Trophoblast cell (in vitro differentiated cells and primary cell): ENCODE measurements around the gene ASTN2.
A peak's percentile ranks its signal among the peaks of the same experiment; 100 is the strongest.

Experiments
- DNase-seq, 2 donors: peaks; one replicate each; pipeline ENCODE4 v3.0.0-alpha.2; 2016
- H2AFZ ChIP-seq: 2 replicates; pipeline ENCODE4 v1.6.1; 2013; ENCODE audit warnings: low read length, moderate library complexity, mild to moderate bottlenecking; ENCODE audit not compliant: insufficient read depth, poor library complexity
- H2AK5ac ChIP-seq: 2 replicates; pipeline ENCODE4 v1.6.1; 2013; ENCODE audit warnings: mild to moderate bottlenecking, low read length
- H2BK120ac ChIP-seq: 2 replicates; pipeline ENCODE4 v1.6.1; 2013; ENCODE audit warnings: low read length, mild to moderate bottlenecking, moderate library complexity; ENCODE audit not compliant: insufficient read depth, poor library complexity
- H2BK12ac ChIP-seq: 2 replicates; pipeline ENCODE4 v1.6.1; 2013; ENCODE audit warnings: mild to moderate bottlenecking, low read length, moderate library complexity
- H2BK5ac ChIP-seq: 2 replicates; pipeline ENCODE4 v1.6.1; 2013; ENCODE audit warnings: low read length, low read depth, moderate library complexity, mild to moderate bottlenecking; ENCODE audit not compliant: poor library complexity
- H3K14ac ChIP-seq: 2 replicates; pipeline ENCODE4 v1.6.1; 2013; ENCODE audit warnings: mild to moderate bottlenecking, low read length
- H3K18ac ChIP-seq: 2 replicates; pipeline ENCODE4 v1.6.1; 2013; ENCODE audit warnings: mild to moderate bottlenecking, low read length
- H3K23ac ChIP-seq: 2 replicates; pipeline ENCODE4 v1.6.1; 2013; ENCODE audit warnings: low read length
- H3K27ac ChIP-seq: 2 replicates; pipeline ENCODE4 v1.5.1; 2013; ENCODE audit warnings: low read depth, mild to moderate bottlenecking, inconsistent platforms, low read length, moderate library complexity
- H3K27me3 ChIP-seq: 2 replicates; pipeline ENCODE4 v1.6.1; 2013; ENCODE audit warnings: inconsistent platforms, mild to moderate bottlenecking, low read length, moderate library complexity; ENCODE audit not compliant: insufficient read depth
- H3K36me3 ChIP-seq, 2 experiments: 1 replicate in 1 of 2; 2 replicates in 1 of 2; pipeline ENCODE4 v1.6.1; 2013; ENCODE audit warnings: low read length in 2 of 2, mild to moderate bottlenecking in 2 of 2, moderate library complexity in 1 of 2; ENCODE audit not compliant: insufficient read depth in 2 of 2, control insufficient read depth in 1 of 2
- H3K4ac ChIP-seq: 2 replicates; pipeline ENCODE4 v1.6.1; 2013; ENCODE audit warnings: low read depth, mild to moderate bottlenecking, low read length, moderate library complexity
- H3K4me1 ChIP-seq, 2 experiments: 1 replicate in 1 of 2; 2 replicates in 1 of 2; pipeline ENCODE4 v1.6.1; 2013; ENCODE audit warnings: low read length in 2 of 2, mild to moderate bottlenecking in 2 of 2, moderate library complexity in 1 of 2; ENCODE audit not compliant: insufficient read depth in 2 of 2, control insufficient read depth in 1 of 2
- H3K4me2 ChIP-seq: 2 replicates; pipeline ENCODE4 v1.6.1; 2013; ENCODE audit warnings: inconsistent platforms, mild to moderate bottlenecking, low read length, moderate library complexity
- H3K4me3 ChIP-seq: 2 replicates; pipeline ENCODE4 v1.5.1; 2013; ENCODE audit warnings: mild to moderate bottlenecking, low read depth, low read length, inconsistent platforms
- H3K79me1 ChIP-seq: one replicate; pipeline ENCODE4 v1.6.1; 2013; ENCODE audit warnings: low read length
- H3K79me2 ChIP-seq: 2 replicates; pipeline ENCODE4 v1.6.1; 2013; ENCODE audit warnings: low read length, mild to moderate bottlenecking; ENCODE audit not compliant: control insufficient read depth, insufficient read depth, poor library complexity
- H3K9ac ChIP-seq: 2 replicates; pipeline ENCODE4 v1.6.1; 2013; ENCODE audit warnings: mild to moderate bottlenecking, low read length
- H3K9me3 ChIP-seq: 2 replicates; pipeline ENCODE4 v1.6.1; 2013; ENCODE audit warnings: low read depth, mild to moderate bottlenecking, control low read depth, inconsistent platforms, low read length; ENCODE audit not compliant: insufficient read depth
- H4K12ac ChIP-seq: 2 replicates; pipeline ENCODE4 v1.6.1; 2013; ENCODE audit warnings: low read depth, mild to moderate bottlenecking, low read length, moderate library complexity
- H4K8ac ChIP-seq: 2 replicates; pipeline ENCODE4 v1.6.1; 2013; ENCODE audit warnings: low read depth, mild to moderate bottlenecking, low read length, moderate library complexity
- H4K91ac ChIP-seq: one replicate; pipeline ENCODE4 v1.6.1; 2013; ENCODE audit warnings: low read depth, mild to moderate bottlenecking, low read length, moderate library complexity
- WGBS: extraction: QIAGEN DNeasy Blood & Tissue Kit; methylation state at CpG from one replicate; pipeline ENCODE4 v1.1.7; 2013; ENCODE audit warnings: missing lambda C conversion rate; ENCODE audit not compliant: insufficient read length, insufficient coverage; ENCODE audit errors: extremely low coverage; 5-methylcytosine and 5-hydroxymethylcytosine counted together

The ASTN2 gene

DNA sequence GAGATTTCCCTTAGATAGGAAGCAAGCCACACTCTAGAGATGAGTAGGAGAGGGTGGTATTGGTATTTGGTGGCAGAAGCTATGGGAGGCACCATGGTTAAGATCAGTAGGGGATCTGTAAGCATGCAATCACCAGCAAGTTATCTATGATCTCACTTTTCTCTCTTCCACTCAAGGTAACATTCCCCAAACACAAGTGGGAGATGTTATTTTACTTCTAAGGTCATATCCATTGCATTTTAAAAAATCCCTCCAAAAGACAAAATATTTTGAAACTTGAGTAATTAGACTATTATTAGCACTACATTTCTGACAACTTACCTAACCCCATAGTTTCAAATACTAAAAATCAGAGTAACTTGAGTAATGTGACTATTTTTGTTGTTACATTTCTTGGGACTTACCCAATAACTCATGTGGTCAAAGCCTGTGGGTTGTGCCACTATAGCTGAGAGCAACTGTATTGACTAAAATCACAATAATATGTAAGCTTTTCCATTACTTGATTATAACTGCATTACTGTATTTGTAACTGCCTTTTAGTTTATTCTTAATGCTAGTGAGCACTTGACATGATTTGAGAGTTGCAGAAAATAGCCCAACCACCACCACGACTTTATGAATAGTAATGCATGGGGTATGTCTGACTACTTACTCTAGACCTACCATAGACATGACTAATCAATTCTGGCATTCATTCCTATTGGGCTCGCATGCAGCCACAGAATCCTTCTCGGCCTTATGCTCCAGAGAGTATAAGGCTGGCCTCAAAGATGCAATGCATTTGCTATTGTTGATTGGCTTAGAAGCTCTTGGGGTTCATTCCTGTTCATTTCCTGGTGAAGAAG, 463.0 kb downstream of the ASTN2 start:
- H3K9ac ChIP-seq, result no peak overlapping the region
- H3K4me2 ChIP-seq, result no peak overlapping the region
- H3K18ac ChIP-seq, result no peak overlapping the region
- H3K23ac ChIP-seq, result no peak overlapping the region
- no peak overlapping the region for H3K14ac ChIP-seq
- no peak overlapping the region for H4K12ac ChIP-seq
- H3K79me1 ChIP-seq, result no peaks in the 10 kb centered on the region
- H3K27me3 ChIP-seq, result no peaks in the 10 kb centered on the region
- H2BK5ac ChIP-seq, result no peak overlapping the region
- no peak overlapping the region for H2BK12ac ChIP-seq
- no peak overlapping the region for H2AFZ ChIP-seq
- no peaks in the 10 kb centered on the region for H3K79me2 ChIP-seq
- H3K4me1 ChIP-seq, result no peaks in the 10 kb centered on the region
- H4K91ac ChIP-seq, result no peak overlapping the region
- no peak overlapping the region for H2AK5ac ChIP-seq
- no CpG with 5 or more reads among the region's 3 CpGs for WGBS
- no peak overlapping the region for H3K27ac ChIP-seq
- H3K4ac ChIP-seq, result no peak overlapping the region
- H3K4me3 ChIP-seq, result no peak overlapping the region
- H4K8ac ChIP-seq, result no peak overlapping the region
- H3K36me3 ChIP-seq, result no peaks in the 10 kb centered on the region
- no peak overlapping the region for H2BK120ac ChIP-seq
- DNase-seq, result peak; percentile 81 to 91
- H3K9me3 ChIP-seq, result no peaks in the 10 kb centered on the region

DNA sequence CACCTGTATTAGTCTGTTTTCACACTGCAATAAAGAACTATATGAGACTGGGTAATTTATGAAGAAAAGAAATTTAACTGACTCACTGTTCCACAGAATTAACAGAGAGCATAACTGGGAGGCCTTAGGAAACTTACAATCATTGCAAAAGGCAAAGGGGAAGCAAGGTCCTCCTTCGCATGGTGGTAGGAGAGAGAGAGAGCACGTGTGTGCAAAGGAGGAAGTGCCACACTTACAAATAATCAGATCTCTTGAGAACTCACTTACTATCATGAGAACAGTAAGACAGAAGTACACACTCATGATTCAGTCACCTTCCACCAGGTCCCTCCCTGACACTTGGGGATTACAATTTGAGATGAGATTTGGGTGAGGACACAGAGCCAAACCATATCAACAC, 469.0 kb downstream of the ASTN2 start:
- Histone ChIP-seq H2BK12ac (no peak overlapping the region), H3K14ac (no peak overlapping the region), H2AFZ (no peak overlapping the region), H4K8ac (no peak overlapping the region), H2BK5ac (no peak overlapping the region), H3K18ac (no peak overlapping the region), H3K4me2 (no peak overlapping the region), H3K9me3 (no peaks in the 10 kb centered on the region), H3K4ac (no peak overlapping the region), H4K91ac (no peak overlapping the region), H3K4me1 (no peaks in the 10 kb centered on the region), H2BK120ac (no peak overlapping the region), H2AK5ac (no peak overlapping the region), H3K36me3 (no peaks in the 10 kb centered on the region), H3K27ac (no peak overlapping the region), H3K79me1 (no peaks in the 10 kb centered on the region), H3K23ac (no peak overlapping the region), H3K9ac (no peak overlapping the region), H3K79me2 (no peaks in the 10 kb centered on the region), H4K12ac (no peak overlapping the region), H3K27me3 (no peaks in the 10 kb centered on the region), H3K4me3 (no peak overlapping the region)
- DNase-seq, result peak in 1 of 2 donors; percentile 31
- no CpG with 5 or more reads among the region's 2 CpGs for WGBS

DNA sequence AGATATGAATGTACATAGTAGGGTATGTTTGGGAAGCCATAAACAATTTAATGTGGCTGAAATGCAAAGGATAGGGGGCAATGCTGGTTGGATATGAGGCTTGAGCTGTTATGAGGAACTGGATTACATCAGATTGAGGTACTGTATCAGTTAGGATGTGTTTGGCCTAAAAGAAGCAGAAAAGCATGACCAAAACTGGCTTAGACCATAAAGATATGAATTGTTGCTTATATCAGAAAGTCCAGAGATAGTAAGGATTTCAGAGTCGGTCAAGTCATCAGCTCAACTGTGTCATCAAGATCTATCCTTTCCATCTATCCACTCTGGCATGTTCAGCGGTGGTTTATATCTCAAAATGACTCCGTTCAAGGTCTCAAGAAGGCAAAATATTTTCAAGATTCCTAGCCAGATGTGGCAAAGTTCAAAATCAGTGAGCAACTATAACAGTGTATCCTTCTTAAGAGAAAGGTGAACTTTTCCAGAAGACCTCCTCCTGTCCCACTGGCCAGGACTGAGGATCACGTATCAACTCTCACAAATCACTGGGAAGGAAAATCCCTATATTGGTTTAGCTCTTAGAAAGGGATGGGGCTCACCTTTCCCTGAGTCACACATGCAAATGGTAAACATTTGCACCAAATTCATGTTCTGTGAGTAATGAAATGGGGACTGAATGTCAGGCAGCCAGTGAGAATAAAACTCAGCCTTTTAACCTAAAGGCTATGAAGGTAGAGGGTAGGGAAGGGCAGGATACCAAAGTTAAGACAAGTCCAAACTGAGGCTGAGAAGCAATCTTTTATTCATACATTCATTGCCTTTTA, 469.9 kb downstream of the ASTN2 start:
- H2AK5ac ChIP-seq, result no peak overlapping the region
- no peak overlapping the region for H3K4me2 ChIP-seq
- H4K8ac ChIP-seq, result no peak overlapping the region
- no peak overlapping the region for H3K4ac ChIP-seq
- no peak overlapping the region for H2AFZ ChIP-seq
- no peak overlapping the region for H3K14ac ChIP-seq
- H2BK12ac ChIP-seq, result no peak overlapping the region
- no peak overlapping the region for H2BK5ac ChIP-seq
- no peak overlapping the region for H3K9ac ChIP-seq
- H3K4me1 ChIP-seq, result no peaks in the 10 kb centered on the region
- no peak overlapping the region for H4K91ac ChIP-seq
- H3K27ac ChIP-seq, result no peak overlapping the region
- no peak overlapping the region for H3K4me3 ChIP-seq
- H3K79me2 ChIP-seq, result no peaks in the 10 kb centered on the region
- whole genome bisulfite sequencing, result no CpG with 5 or more reads among the region's 4 CpGs
- H3K36me3 ChIP-seq, result no peaks in the 10 kb centered on the region
- no peaks in the 10 kb centered on the region for H3K9me3 ChIP-seq
- no peaks in the 10 kb centered on the region for H3K27me3 ChIP-seq
- H4K12ac ChIP-seq, result no peak overlapping the region
- no peaks in the 10 kb centered on the region for H3K79me1 ChIP-seq
- no peak overlapping the region for H3K23ac ChIP-seq
- peak; percentile 68 to 84 for DNase-seq
- H3K18ac ChIP-seq, result no peak overlapping the region
- H2BK120ac ChIP-seq, result no peak overlapping the region

DNA sequence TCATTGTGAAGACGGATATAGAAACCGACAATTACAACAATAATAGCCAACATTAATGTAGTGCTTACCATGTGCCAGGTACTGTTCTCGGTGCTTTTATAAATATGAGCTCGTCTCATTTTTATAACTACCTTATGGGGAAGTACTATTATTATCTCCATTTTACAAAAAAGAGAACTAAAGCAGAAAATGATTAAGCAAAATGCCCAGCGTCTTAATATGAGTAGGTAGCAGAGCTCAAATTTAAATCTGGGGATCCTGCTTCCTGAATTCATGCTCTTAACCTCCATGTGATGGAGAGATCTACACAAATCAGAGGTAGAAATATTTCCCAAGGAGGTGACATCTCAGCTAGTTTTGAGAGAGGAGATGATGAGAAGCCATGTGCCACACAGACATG, 470.9 kb downstream of the ASTN2 start:
- no peak overlapping the region for H3K14ac ChIP-seq
- no peak overlapping the region for H2BK120ac ChIP-seq
- no peaks in the 10 kb centered on the region for H3K9me3 ChIP-seq
- DNase-seq, result no peak
- no peaks in the 10 kb centered on the region for H3K27me3 ChIP-seq
- no peak overlapping the region for H2BK12ac ChIP-seq
- H3K9ac ChIP-seq, result no peak overlapping the region
- no peak overlapping the region for H3K4ac ChIP-seq
- H3K23ac ChIP-seq, result no peak overlapping the region
- no peak overlapping the region for H3K18ac ChIP-seq
- no peak overlapping the region for H2AFZ ChIP-seq
- no peak overlapping the region for H4K91ac ChIP-seq
- no peaks in the 10 kb centered on the region for H3K79me2 ChIP-seq
- H2AK5ac ChIP-seq, result no peak overlapping the region
- no peaks in the 10 kb centered on the region for H3K4me1 ChIP-seq
- no peaks in the 10 kb centered on the region for H3K79me1 ChIP-seq
- no peaks in the 10 kb centered on the region for H3K36me3 ChIP-seq
- H3K4me3 ChIP-seq, result no peak overlapping the region
- no peak overlapping the region for H2BK5ac ChIP-seq
- no peak overlapping the region for H3K4me2 ChIP-seq
- no peak overlapping the region for H4K12ac ChIP-seq
- H3K27ac ChIP-seq, result no peak overlapping the region
- WGBS, result no CpG with 5 or more reads among the region's 5 CpGs
- no peak overlapping the region for H4K8ac ChIP-seq
